Measurements from ENCODE around the gene KCNIP1. TPM values are rescaled to one million over a fixed set of nuclear protein-coding genes. Genes with fewer than 3 reads are reported as not detected.
A peak's percentile ranks its signal among the peaks of the same experiment; 100 is the strongest.

Gene KCNIP1
- polyA plus RNA-seq, 3 donors: not detected

GRCh38 chr5:170523830-170524229 lies 20.0 kb downstream of the KCNIP1 start:
- intact Hi-C loops (cut with micrococcal nuclease): no loop called here
- H3K27ac Mint-ChIP-seq: peak overlapping the region in 1 of 7 donors; percentile 73
- Histone ChIP-seq H3K9ac (ENCODE audit: insufficient read depth, low read length, poor library complexity, severe bottlenecking) (no peak overlapping the region), H3K79me2 (ENCODE audit: insufficient read depth, low read length) (no peaks in the 10 kb centered on the region), H3K36me3 (replicated peaks in 1 of 2; ENCODE audit: control insufficient read depth in 1 of 2, insufficient read depth in 2 of 2, low read length in 2 of 2) (no peaks in the 10 kb centered on the region), H3K4me1 (ENCODE audit: control insufficient read depth in 1 of 2, insufficient read depth in 2 of 2, low read length in 2 of 2) (peaks cover 8% of the 10 kb centered on the region in 2 donors), H3K4me3 (replicated peaks in 1 of 3; ENCODE audit: low read depth in 2 of 3, low read length in 3 of 3) (no peak overlapping the region), H3K27me3 (ENCODE audit: control insufficient read depth in 2 of 2, insufficient read depth in 2 of 2, low read length in 2 of 2) (no peaks in the 10 kb centered on the region), H3K27ac (ENCODE audit: low read depth in 1 of 2, low read length in 2 of 2) (no peak overlapping the region), H3K4me2 (replicated peaks; ENCODE audit: extremely low read depth, low read length, poor library complexity, severe bottlenecking) (no peak overlapping the region), H3K9me3 (replicated peaks in 1 of 2; ENCODE audit: control insufficient read depth in 1 of 2, insufficient read depth in 1 of 2, low read length in 2 of 2) (no peaks in the 10 kb centered on the region), H4K20me1 (ENCODE audit: insufficient read depth, low read length) (no peaks in the 10 kb centered on the region), H2AFZ (ENCODE audit: insufficient read depth, low read depth, low read length, poor library complexity, severe bottlenecking) (no peak overlapping the region)
- peaks cover 16% of the 10 kb centered on the region for H3K4me1 Mint-ChIP-seq
- TF ChIP-seq CTCF (IDR thresholded peaks at IDR 0.05): no peak
- no peak overlapping the region for H3K4me3 Mint-ChIP-seq
- H3K27me3 Mint-ChIP-seq (ENCODE audit: low read depth in 3 of 3): peaks cover 0 to 7% (median 4%) of the 10 kb centered on the region in 3 donors
- DNase-seq: no peak
- 100% methylated on average over 2 of the region's 2 CpGs for WGBS (ENCODE audit: insufficient coverage)
- H3K36me3 Mint-ChIP-seq: no peaks in the 10 kb centered on the region
- peaks cover 0 to 3% (median 0%) of the 10 kb centered on the region in 7 donors for H3K9me3 Mint-ChIP-seq

GRCh38 chr5:170524576-170524975 lies 20.8 kb downstream of the KCNIP1 start:
- Mint-ChIP-seq H3K27ac (no peak overlapping the region), H3K27me3 (ENCODE audit: low read depth in 3 of 3) (peaks cover 0 to 7% (median 4%) of the 10 kb centered on the region in 3 donors), H3K36me3 (no peaks in the 10 kb centered on the region), H3K4me1 (peaks cover 16% of the 10 kb centered on the region), H3K9me3 (peaks cover 0 to 3% (median 0%) of the 10 kb centered on the region in 7 donors), H3K4me3 (no peak overlapping the region)
- peaks cover 8% of the 10 kb centered on the region in 2 donors for H3K4me1 ChIP-seq (ENCODE audit: control insufficient read depth in 1 of 2, insufficient read depth in 2 of 2, low read length in 2 of 2)
- no peaks in the 10 kb centered on the region for H3K27me3 ChIP-seq (ENCODE audit: control insufficient read depth in 2 of 2, insufficient read depth in 2 of 2, low read length in 2 of 2)
- H3K4me2 ChIP-seq (replicated peaks; ENCODE audit: extremely low read depth, low read length, poor library complexity, severe bottlenecking): no peak overlapping the region
- no peak overlapping the region for H3K27ac ChIP-seq (ENCODE audit: low read depth in 1 of 2, low read length in 2 of 2)
- H3K9ac ChIP-seq (ENCODE audit: insufficient read depth, low read length, poor library complexity, severe bottlenecking): no peak overlapping the region
- H3K79me2 ChIP-seq (ENCODE audit: insufficient read depth, low read length): no peaks in the 10 kb centered on the region
- WGBS (ENCODE audit: insufficient coverage): no CpG with 5 or more reads among the region's 3 CpGs
- no peak for TF ChIP-seq CTCF (IDR thresholded peaks at IDR 0.05)
- no peak for DNase-seq
- no peaks in the 10 kb centered on the region for H3K9me3 ChIP-seq (replicated peaks in 1 of 2; ENCODE audit: control insufficient read depth in 1 of 2, insufficient read depth in 1 of 2, low read length in 2 of 2)
- H2AFZ ChIP-seq (ENCODE audit: insufficient read depth, low read depth, low read length, poor library complexity, severe bottlenecking): no peak overlapping the region
- no peak overlapping the region for H3K4me3 ChIP-seq (replicated peaks in 1 of 3; ENCODE audit: low read depth in 2 of 3, low read length in 3 of 3)
- H3K36me3 ChIP-seq (replicated peaks in 1 of 2; ENCODE audit: control insufficient read depth in 1 of 2, insufficient read depth in 2 of 2, low read length in 2 of 2): no peaks in the 10 kb centered on the region
- no peaks in the 10 kb centered on the region for H4K20me1 ChIP-seq (ENCODE audit: insufficient read depth, low read length)
- intact Hi-C loops (cut with micrococcal nuclease): no loop called here
